Hematopoietic multipotent progenitor cell treated with erythropoietin and hydrocortisone succinate and interleukin-3 and kit ligand, for 4 days (in vitro differentiated cells): ENCODE results near the gene APBA1.
"Not testable (repeated sequence)": the region's sequence is repeated elsewhere in the genome, so short reads cannot be mapped to it uniquely, and the experiment has no call there.

ENCODE experiments used
- DNase-seq: peaks from one replicate; pipeline ENCODE4 v3.0.0-alpha.2; 2015

The APBA1 gene

DNA sequence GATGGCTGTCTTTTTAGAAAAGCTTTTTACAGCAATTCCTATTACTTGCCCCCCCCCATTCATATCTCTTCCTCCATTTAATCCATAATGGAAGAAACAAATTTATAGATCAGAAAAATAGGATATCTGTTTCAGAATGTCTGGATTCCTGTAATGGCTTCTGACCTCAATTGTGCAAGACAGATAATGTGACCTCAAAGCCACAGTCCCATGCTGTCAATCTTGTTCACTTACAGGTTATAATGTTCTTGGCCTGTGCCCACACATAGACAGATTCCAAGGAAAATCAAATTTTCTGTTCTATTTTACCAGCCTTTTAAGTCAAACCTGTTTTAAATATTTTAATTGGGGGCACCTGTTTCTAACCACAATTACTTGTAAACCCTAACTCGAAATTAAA is 203.8 kb downstream of the APBA1 start:
- peak; percentile 19 for DNase-seq

- DNase-seq = no peak
These were observed 206.0 kb downstream of the APBA1 start for GRCh38 chr9:69466151-69466550.

- no peak for DNase-seq
These were observed 206.7 kb downstream of the APBA1 start for GRCh38 chr9:69465473-69465872.

DNA sequence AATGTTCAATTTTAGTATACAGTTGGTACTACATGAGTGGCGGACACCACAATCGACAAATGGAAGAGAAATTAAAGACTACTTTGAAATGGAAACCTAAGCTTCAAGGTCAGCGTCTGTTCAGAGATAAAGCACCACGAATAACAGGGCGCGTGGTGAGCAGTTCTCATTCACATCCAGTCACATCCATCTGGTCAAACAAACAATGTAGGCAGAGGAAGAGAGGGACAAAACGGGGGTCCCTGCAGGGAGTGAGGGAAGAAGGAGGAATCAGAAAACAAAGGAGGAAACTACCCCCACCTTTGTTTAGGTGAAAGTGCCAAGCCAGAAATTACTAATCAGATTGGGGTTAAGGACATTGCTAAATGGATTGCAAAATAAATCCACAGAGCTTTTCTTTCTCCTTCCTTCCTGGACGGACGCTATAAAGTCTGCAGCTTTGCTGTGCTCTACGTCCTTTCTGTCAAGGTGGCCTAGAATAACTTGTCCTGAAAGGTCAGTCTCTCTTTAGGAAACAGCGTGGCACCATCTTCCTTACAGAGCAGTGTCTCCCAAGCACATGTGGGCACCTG is 208.6 kb downstream of the APBA1 start:
- DNase-seq = peak; percentile 14

DNA sequence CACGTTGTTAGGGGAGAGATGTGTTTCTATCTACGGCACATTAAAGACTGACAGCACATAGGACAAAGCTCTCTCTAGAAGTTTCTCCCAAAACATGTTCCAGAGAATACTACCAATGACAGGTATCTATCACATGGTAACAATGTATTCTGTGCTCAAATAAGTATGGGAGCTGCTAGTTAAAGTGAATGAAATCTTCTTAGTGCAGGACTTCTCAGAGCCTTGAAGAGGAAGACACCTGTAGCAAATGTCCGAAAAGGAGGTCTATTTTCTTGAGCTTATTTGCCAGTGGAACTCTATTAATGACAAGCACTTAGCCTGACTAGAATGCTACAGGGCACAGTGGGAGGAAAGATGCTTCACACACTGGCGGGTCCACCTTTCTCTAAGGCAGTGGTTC is 209.8 kb downstream of the APBA1 start:
- no peak for DNase-seq

- DNase-seq = no peak
These were observed 210.9 kb downstream of the APBA1 start for GRCh38 chr9:69461103-69461887.

DNA sequence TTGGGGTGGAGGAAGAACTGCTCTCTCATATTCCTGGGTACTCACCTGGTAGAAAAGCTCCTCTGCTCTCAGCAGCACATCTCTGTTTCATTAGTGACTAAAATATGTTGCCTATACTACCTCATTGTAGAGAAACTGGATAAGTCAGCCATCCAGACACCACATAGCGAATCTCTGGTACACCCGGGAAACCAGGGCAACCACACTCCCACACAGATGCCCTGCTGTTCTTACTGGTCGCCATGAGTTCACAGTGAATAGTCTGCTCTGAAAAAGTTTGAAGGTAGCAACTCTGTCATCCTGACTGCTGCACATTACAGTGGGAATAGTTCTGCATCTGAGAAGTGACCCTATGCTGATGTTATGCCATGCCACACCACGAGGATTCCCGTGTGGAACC is 212.2 kb downstream of the APBA1 start:
- no peak for DNase-seq

DNA sequence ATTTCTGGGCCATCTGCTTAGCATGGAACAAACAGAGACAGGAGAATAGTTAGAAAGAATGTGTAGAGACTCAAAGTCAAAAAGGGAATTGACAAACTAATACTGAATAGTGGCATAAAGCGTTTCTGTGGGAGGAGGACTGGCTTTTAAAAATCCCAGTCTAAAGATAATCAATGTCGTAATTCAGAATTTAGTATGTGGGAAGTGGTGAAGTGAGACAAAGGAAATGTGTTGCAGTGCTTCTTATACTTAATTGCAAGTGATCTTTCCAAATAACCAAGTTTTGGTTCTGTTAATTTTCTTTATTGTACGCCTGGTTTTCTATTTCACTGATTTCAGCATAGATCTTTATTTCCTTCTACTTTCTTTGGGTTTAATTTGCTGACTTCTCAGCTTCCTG is 214.0 kb downstream of the APBA1 start:
- DNase-seq = no peak

DNA sequence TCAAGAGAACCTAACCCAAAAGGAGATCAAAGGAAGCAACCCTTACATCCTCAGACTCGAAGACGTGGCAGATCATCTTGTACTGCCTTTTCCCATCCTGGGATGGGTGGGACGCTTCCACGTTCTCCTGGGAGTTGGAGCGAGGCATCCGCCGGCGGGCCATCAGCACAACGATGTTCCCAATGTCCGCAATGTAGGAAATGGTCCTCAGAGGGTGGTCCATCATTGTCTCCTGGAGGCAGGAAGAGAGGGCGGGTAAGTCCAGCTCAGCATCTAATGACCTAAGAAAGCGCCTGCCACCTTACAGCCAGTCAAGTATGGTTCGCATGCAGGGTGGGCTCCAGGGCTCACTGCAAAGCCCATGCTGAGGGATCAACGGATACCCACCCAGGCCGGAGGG is 216.0 kb downstream of the APBA1 start:
- no peak for DNase-seq

GRCh38 chr9:69455311-69455710 is 216.9 kb downstream of the APBA1 start:
- DNase-seq = no peak

- DNase-seq = peak; percentile 70
These were observed 217.8 kb downstream of the APBA1 start for GRCh38 chr9:69454321-69454720.

- DNase-seq = no peak
These were observed 218.4 kb downstream of the APBA1 start for GRCh38 chr9:69453746-69454145.

- DNase-seq = no peak
These were observed 219.9 kb downstream of the APBA1 start for GRCh38 chr9:69452110-69452782.

DNA sequence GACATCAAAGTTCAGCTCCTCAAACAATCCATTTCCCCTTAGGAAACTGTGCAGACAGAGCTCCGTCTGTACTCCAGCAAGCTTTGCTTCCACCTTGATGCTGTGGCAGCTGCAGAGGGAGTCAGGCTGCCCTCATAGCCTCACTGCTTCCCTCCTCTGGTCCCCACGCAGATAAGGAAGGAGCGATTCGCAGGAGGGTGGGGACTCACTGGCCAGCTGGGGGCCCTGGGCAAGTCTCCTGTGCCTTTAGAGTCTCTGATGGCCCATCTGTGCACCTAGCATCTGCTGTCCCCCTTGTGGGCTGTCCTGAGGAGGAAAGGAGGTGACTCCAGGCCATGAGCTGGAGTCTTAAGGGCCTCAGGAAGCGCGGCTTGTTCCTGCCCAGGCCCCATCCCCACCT is 225.7 kb downstream of the APBA1 start:
- DNase-seq = no peak

DNA sequence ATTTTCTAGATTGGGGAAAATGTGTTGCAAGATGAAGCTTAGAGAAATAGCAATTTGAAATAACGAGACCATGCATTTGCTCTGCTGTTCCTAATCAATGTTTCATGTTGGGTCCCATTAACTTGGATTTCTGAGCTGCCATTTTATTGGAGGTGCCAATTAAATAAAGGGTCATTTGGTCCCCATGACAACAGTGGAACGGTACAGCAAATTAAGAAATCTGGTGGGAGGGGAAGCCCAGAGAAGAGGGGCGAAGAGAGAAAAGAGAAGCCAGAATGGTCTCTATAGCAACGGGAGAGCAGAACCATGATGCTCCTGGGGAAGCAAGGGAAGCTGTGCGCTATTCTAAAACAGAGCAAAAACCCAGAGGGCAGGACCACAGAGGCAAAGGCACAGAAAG is 226.9 kb downstream of the APBA1 start:
- no peak for DNase-seq

- DNase-seq = no peak
These were observed 227.4 kb downstream of the APBA1 start for GRCh38 chr9:69444791-69445190.

DNA sequence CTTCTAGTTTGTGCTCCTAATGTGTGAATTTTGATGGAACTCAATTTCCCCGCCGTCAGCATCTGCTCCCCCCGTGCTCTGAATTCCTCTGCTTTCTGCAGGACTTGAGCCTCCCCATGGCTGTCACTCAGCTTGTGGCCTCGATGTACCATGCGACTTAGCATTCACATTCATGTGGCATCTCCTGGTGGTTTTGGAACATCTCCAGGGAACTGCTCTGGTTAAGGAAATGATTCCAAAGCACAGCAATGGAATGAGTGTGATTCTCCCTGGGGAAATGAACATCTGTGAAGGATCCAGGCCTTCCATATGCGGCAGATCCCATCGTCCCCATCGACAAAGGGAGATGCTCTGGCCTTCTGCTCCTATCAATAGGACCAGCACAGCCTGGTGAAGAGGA is 228.2 kb downstream of the APBA1 start:
- no peak for DNase-seq

DNA sequence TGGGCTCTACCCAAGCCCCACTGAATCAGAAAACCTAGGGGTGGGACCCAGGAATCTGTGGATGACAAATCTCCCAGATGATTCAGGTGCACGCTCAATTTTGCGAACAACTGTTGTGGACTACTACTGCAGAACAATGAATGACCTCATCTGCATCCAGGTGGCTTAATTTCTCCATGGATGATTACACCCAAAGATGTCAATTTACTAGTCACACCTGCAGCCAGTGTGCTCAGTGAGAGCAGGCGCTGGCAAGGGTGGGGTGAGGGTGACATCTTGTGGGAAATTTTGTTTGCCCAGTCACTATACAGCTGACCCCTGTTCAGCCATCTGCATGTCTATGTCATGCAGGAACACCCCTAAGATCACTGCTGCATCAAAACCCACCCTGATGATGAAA is 229.0 kb downstream of the APBA1 start:
- no peak for DNase-seq

- DNase-seq = no peak
These were observed 229.7 kb downstream of the APBA1 start for GRCh38 chr9:69442486-69442885.

GRCh38 chr9:69440254-69440955 is 231.8 kb downstream of the APBA1 start:
- not testable (repeated sequence) for DNase-seq

- DNase-seq = not testable (repeated sequence)
These were observed 232.5 kb downstream of the APBA1 start for GRCh38 chr9:69439654-69440053.

- DNase-seq = no peak
These were observed 238.2 kb downstream of the APBA1 start for GRCh38 chr9:69433968-69434367.

DNA sequence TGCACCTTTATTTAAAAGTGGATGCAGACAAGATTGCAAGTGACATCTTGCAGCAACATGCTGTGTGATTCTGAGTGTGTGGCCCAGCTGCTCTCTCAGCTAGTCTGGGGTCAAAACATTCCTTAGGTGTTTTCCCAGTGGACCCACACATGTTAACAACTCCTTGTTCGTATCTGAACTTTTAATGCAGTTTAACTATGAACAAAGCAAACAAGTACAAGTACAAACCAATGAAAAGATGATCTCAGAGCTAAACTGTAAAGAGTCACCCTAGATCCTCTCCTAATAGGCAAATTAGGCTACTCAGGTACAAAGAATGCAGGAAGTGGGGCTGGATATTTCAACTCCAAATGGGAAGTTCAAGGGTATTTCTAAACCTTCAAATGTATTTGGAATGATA is 238.8 kb downstream of the APBA1 start:
- no peak for DNase-seq

GRCh38 chr9:69432623-69433022 is 239.5 kb downstream of the APBA1 start:
- DNase-seq = no peak
